GM12892 (cell line): Measurements from ENCODE around the gene CEACAM3.

ENCODE experiments used
- POLR2A ChIP-seq: IDR thresholded peaks from 2 replicates; pipeline ENCODE4 v1.6.1; 2011; ENCODE audit warnings: low read depth, low read length, control low read depth
- POLR2AphosphoS5 ChIP-seq: IDR thresholded peaks from 2 replicates; pipeline ENCODE4 v1.6.1; 2011; ENCODE audit warnings: low read depth, low read length, control low read depth
- TAF1 ChIP-seq: IDR thresholded peaks from 2 replicates; pipeline ENCODE4 v1.6.1; 2011; ENCODE audit warnings: low read depth, mild to moderate bottlenecking, control low read depth, low read length, borderline replicate concordance

DNA sequence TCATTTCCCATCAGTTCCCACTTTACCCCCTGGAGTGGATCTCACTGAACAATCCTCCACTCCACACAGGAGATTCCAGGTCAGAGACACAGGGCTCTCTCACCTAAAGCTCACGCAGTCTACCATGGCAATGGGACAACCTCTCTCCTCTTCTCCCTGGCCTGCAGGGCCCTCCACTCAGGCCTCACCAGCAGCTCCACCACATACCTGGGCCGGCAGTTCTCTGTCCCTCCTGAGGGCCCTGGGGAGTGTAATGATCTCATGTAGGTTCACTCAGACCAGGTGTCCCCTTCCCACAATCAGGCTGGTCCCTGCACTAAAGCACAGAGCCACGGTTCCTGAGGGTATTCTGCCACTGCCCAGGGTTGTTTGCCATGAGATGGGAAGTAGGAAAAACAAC, 15.6 kb downstream of the CEACAM3 start:
- TF ChIP-seq POLR2A (no peak), POLR2AphosphoS5 (no peak), TAF1 (no peak)
